H9 (cell line): ENCODE results near the gene MEDAG. TPM values are rescaled to one million over a fixed set of nuclear protein-coding genes. Genes with fewer than 3 reads are reported as not detected.
A peak's percentile ranks its signal among the peaks of the same experiment; 100 is the strongest.

ENCODE experiments used
- DNase-seq: peaks from one replicate; pipeline ENCODE4 v3.0.0-alpha.2; 2017
- H2AFZ ChIP-seq: one replicate; pipeline ENCODE4 v1.6.1; 2013; ENCODE audit warnings: mild to moderate bottlenecking, low read length, control low read depth, moderate library complexity
- H2AK5ac ChIP-seq: 2 replicates; pipeline ENCODE4 v1.6.1; 2013; ENCODE audit warnings: low read length, control low read depth, mixed read lengths; ENCODE audit not compliant: insufficient read length
- H2BK120ac ChIP-seq: one replicate; pipeline ENCODE4 v1.6.1; 2013; ENCODE audit warnings: low read depth, mild to moderate bottlenecking, low read length, control low read depth, inconsistent platforms; ENCODE audit not compliant: poor library complexity, severe bottlenecking
- H2BK12ac ChIP-seq: 2 replicates; pipeline ENCODE4 v1.6.1; 2013; ENCODE audit warnings: low read length, control low read depth, mixed read lengths, low read depth; ENCODE audit not compliant: insufficient read length
- H2BK15ac ChIP-seq: 2 replicates; pipeline ENCODE4 v1.6.1; 2013; ENCODE audit warnings: low read depth, low read length, control low read depth
- H2BK20ac ChIP-seq: one replicate; pipeline ENCODE4 v1.6.1; 2013; ENCODE audit warnings: low read depth, mild to moderate bottlenecking, low read length, control low read depth, inconsistent platforms; ENCODE audit not compliant: poor library complexity, severe bottlenecking
- H2BK5ac ChIP-seq: 2 replicates; pipeline ENCODE4 v1.6.1; 2013; ENCODE audit warnings: low read length, control low read depth, mixed read lengths; ENCODE audit not compliant: insufficient read length
- H3K14ac ChIP-seq: 2 replicates; pipeline ENCODE4 v1.6.1; 2013; ENCODE audit warnings: low read length, control low read depth; ENCODE audit not compliant: insufficient read depth
- H3K18ac ChIP-seq: 2 replicates; pipeline ENCODE4 v1.6.1; 2013; ENCODE audit warnings: low read depth, mild to moderate bottlenecking, mixed read lengths, low read length, control low read depth; ENCODE audit not compliant: insufficient read length
- H3K23ac ChIP-seq: 2 replicates; pipeline ENCODE4 v1.6.1; 2013; ENCODE audit warnings: low read length, control low read depth, mixed read lengths, low read depth; ENCODE audit not compliant: insufficient read length
- H3K23me2 ChIP-seq: 2 replicates; pipeline ENCODE4 v1.6.1; 2013; ENCODE audit warnings: low read depth, mild to moderate bottlenecking, mixed read lengths, low read length, control low read depth; ENCODE audit not compliant: insufficient read length, poor library complexity, severe bottlenecking
- H3K27ac ChIP-seq: 2 replicates; pipeline ENCODE4 v1.5.1; 2013; ENCODE audit warnings: low read length, control low read depth, mixed read lengths, low read depth; ENCODE audit not compliant: insufficient read length
- H3K27me3 ChIP-seq: 2 replicates; pipeline ENCODE4 v1.6.1; 2013; ENCODE audit warnings: low read length, control low read depth, inconsistent platforms; ENCODE audit not compliant: insufficient read depth
- H3K4ac ChIP-seq: 2 replicates; pipeline ENCODE4 v1.6.1; 2013; ENCODE audit warnings: low read depth, mild to moderate bottlenecking, control low read depth, inconsistent platforms, low read length, moderate library complexity
- H3K4me1 ChIP-seq: 2 replicates; pipeline ENCODE4 v1.6.1; 2013; ENCODE audit warnings: low read length, control low read depth, inconsistent platforms; ENCODE audit not compliant: insufficient read depth
- H3K4me2 ChIP-seq: 2 replicates; pipeline ENCODE4 v1.6.1; 2013; ENCODE audit warnings: low read length, control low read depth, mixed read lengths; ENCODE audit not compliant: insufficient read length, insufficient read depth
- H3K56ac ChIP-seq: 2 replicates; pipeline ENCODE4 v1.6.1; 2013; ENCODE audit warnings: low read depth, mild to moderate bottlenecking, mixed read lengths, low read length, control low read depth; ENCODE audit not compliant: insufficient read length
- H3K79me1 ChIP-seq: 2 replicates; pipeline ENCODE4 v1.6.1; 2013; ENCODE audit warnings: low read depth, mild to moderate bottlenecking, moderate library complexity, low read length, control low read depth, inconsistent platforms; ENCODE audit not compliant: insufficient read depth, poor library complexity, severe bottlenecking
- H3K79me2 ChIP-seq: 2 replicates; pipeline ENCODE4 v1.6.1; 2013; ENCODE audit warnings: low read length, control low read depth, inconsistent platforms; ENCODE audit not compliant: insufficient read depth
- H3K9ac ChIP-seq: 2 replicates; pipeline ENCODE4 v1.6.1; 2013; ENCODE audit warnings: low read length, control low read depth, mixed read lengths; ENCODE audit not compliant: insufficient read length; ENCODE audit errors: extremely low read depth
- H3K9me3 ChIP-seq: one replicate; pipeline ENCODE4 v1.6.1; 2013; ENCODE audit warnings: low read depth, low read length, inconsistent platforms; ENCODE audit not compliant: control insufficient read depth
- H3T11ph ChIP-seq: one replicate; pipeline ENCODE4 v1.6.1; 2013; ENCODE audit warnings: mild to moderate bottlenecking, low read length, control low read depth, inconsistent platforms
- H4K20me1 ChIP-seq: one replicate; pipeline ENCODE4 v1.6.1; 2013; ENCODE audit not compliant: control insufficient read depth, insufficient read length, insufficient read depth
- H4K5ac ChIP-seq: 2 replicates; pipeline ENCODE4 v1.6.1; 2013; ENCODE audit warnings: low read depth, mild to moderate bottlenecking, mixed read lengths, low read length, control low read depth; ENCODE audit not compliant: insufficient read length
- H4K8ac ChIP-seq: replicated peaks from 2 replicates; pipeline ENCODE4 v1.6.1; 2013; ENCODE audit warnings: low read length, control low read depth, mixed read lengths, low read depth; ENCODE audit not compliant: insufficient read length
- H4K91ac ChIP-seq: 2 replicates; pipeline ENCODE4 v1.6.1; 2013; ENCODE audit warnings: low read depth, mild to moderate bottlenecking, moderate library complexity, mixed read lengths, low read length, control low read depth; ENCODE audit not compliant: insufficient read length
- H3K27ac Mint-ChIP-seq, 3 experiments: 2 replicates in 2 of 3; 3 replicates in 1 of 3; pipeline ENCODE4 v1.8.0; 2020 to 2021; ENCODE audit warnings: mixed read lengths in 3 of 3, mild to moderate bottlenecking in 1 of 3, moderate library complexity in 1 of 3
- H3K27me3 Mint-ChIP-seq: 2 replicates; pipeline ENCODE4 v1.8.0; 2021; ENCODE audit warnings: low read depth, mild to moderate bottlenecking, moderate library complexity, mixed read lengths
- H3K36me3 Mint-ChIP-seq, 3 experiments: 2 replicates in 2 of 3; 3 replicates in 1 of 3; pipeline ENCODE4 v1.8.0; 2020 to 2021; ENCODE audit warnings: low read depth in 3 of 3, mixed read lengths in 3 of 3; ENCODE audit not compliant: insufficient read depth in 1 of 3
- H3K4me1 Mint-ChIP-seq, 2 experiments: 2 replicates each; pipeline ENCODE4 v1.8.0; 2020; ENCODE audit warnings: mixed read lengths in 2 of 2
- H3K4me3 Mint-ChIP-seq, 2 experiments: 2 replicates in 1 of 2; 3 replicates in 1 of 2; pipeline ENCODE4 v1.8.0; 2020 to 2021; ENCODE audit warnings: mild to moderate bottlenecking in 2 of 2, mixed read lengths in 2 of 2, moderate library complexity in 1 of 2
- H3K9me3 Mint-ChIP-seq, 2 experiments: 2 replicates in 1 of 2; 3 replicates in 1 of 2; pipeline ENCODE4 v1.8.0; 2020; ENCODE audit warnings: mild to moderate bottlenecking in 2 of 2, mixed read lengths in 2 of 2, moderate library complexity in 1 of 2
- CTCF ChIP-seq: fragments of 200-600 bp; sonication (generic); conservative IDR thresholded peaks from 3 replicates; pipeline ENCODE4 v1.8.0; 2021; ENCODE audit warnings: antibody characterized with exemption, mild to moderate bottlenecking
- WGBS: extraction: QIAGEN DNeasy Blood & Tissue Kit; methylation state at CpG from one replicate; pipeline ENCODE4 v1.1.7; 2013; ENCODE audit warnings: missing lambda C conversion rate, low lambda C conversion rate, mixed read lengths; ENCODE audit not compliant: insufficient read length; ENCODE audit errors: extremely low coverage; 5-methylcytosine and 5-hydroxymethylcytosine counted together
- total RNA-seq: library from RNA; stranded (reverse); gene quantifications from 2 replicates; pipeline ENCODE4 v1.2.1, GENCODE V29; 2021

MEDAG gene
- total RNA-seq, 1 experiment from 2014 or later: 0.87 TPM

- H3K27ac Mint-ChIP-seq: no peak overlapping the region; a peak in 1 of 7 replicates
- H3T11ph ChIP-seq: no peak overlapping the region
- H3K18ac ChIP-seq: no peak overlapping the region
- H4K8ac ChIP-seq: no peak overlapping the region
- H3K79me2 ChIP-seq: no peaks in the 10 kb centered on the region
- WGBS: no CpG with 5 or more reads among the region's 17 CpGs
- H3K36me3 Mint-ChIP-seq: peaks cover 0 to 6% (median 0%) of the 10 kb centered on the region in 3 experiments; a peak in 2 of 7 replicates
- H2BK20ac ChIP-seq: no peak overlapping the region
- H3K4me2 ChIP-seq: peak overlapping the region; percentile 98
- H3K27ac ChIP-seq: no peak overlapping the region
- H3K4me1 Mint-ChIP-seq: peaks cover 41 to 48% of the 10 kb centered on the region in 2 experiments
- H2AK5ac ChIP-seq: no peak overlapping the region
- no peak overlapping the region for H2BK12ac ChIP-seq
- H3K56ac ChIP-seq: no peak overlapping the region
- no peak overlapping the region for H2AFZ ChIP-seq
- TF ChIP-seq CTCF: peak; percentile 26; the same call in 2 of the 3 replicates
- H3K79me1 ChIP-seq: no peaks in the 10 kb centered on the region
- peaks cover 14% of the 10 kb centered on the region; the same call in 1 of the 2 replicates for H3K4me1 ChIP-seq
- H2BK5ac ChIP-seq: no peak overlapping the region
- no peak overlapping the region for H3K4ac ChIP-seq
- no peak overlapping the region for H3K9ac ChIP-seq
- H4K5ac ChIP-seq: no peak overlapping the region
- no peak overlapping the region for H4K91ac ChIP-seq
- no peaks in the 10 kb centered on the region for H3K9me3 ChIP-seq
- H3K27me3 Mint-ChIP-seq: peaks cover 59% of the 10 kb centered on the region
- peaks cover 8% of the 10 kb centered on the region for H3K23me2 ChIP-seq
- no peak overlapping the region for H2BK120ac ChIP-seq
- DNase-seq: no peak
- peaks cover 8% of the 10 kb centered on the region; the same call in 1 of the 2 replicates for H3K27me3 ChIP-seq
- H2BK15ac ChIP-seq: no peak overlapping the region
- H3K9me3 Mint-ChIP-seq: no peaks in the 10 kb centered on the region; a peak in 1 of 5 replicates
- no peak overlapping the region for H3K14ac ChIP-seq
- H3K23ac ChIP-seq: no peak overlapping the region
- peak overlapping the region; percentile 62 to 81 for H3K4me3 Mint-ChIP-seq
- H4K20me1 ChIP-seq: no peaks in the 10 kb centered on the region
Observed at GRCh38 chr13:30862707-30863106, 43.4 kb upstream of the MEDAG start.
